Panc1 (cell line): ENCODE data around the gene KAZN. TPM values are rescaled to one million over a fixed set of nuclear protein-coding genes. Genes with fewer than 3 reads are reported as not detected.

ENCODE experiments used
- ATAC-seq: fragments of 200-7000 bp; cut with Tn5 transposase; 2 replicates; pipeline ENCODE4 v1.9.1; 2020; ENCODE audit warnings: mild to moderate bottlenecking, moderate library complexity
- BruUV-seq: library from RNA; stranded (reverse); fragments of 400-500 nt; replicated peaks from 2 replicates; lab custom pipeline; 2021; lab: Mats Ljungman, UMichigan
- CTCF ChIA-PET: fragments of 300-600 bp; sonication (Branson Sonifier 250); formaldehyde crosslinking; loops from one replicate; lab custom pipeline; 2022; ENCODE audit warnings: antibody characterized with exemption; lab: Charles Lee
- POLR2A ChIA-PET: fragments of 300-600 bp; sonication (Branson Sonifier 250); formaldehyde crosslinking; loops from one replicate; lab custom pipeline; 2022; ENCODE audit warnings: antibody characterized with exemption; lab: Charles Lee
- DNase-seq: peaks from one replicate; pipeline ENCODE4 v3.0.0-alpha.2; 2010; ENCODE audit warnings: low read depth, low spot score
- H3K27ac ChIP-seq: 2 replicates; pipeline ENCODE4 v1.5.1; 2011; ENCODE audit warnings: mild to moderate bottlenecking, low read length, inconsistent platforms
- H3K27me3 ChIP-seq: fragments of 200-500 bp; sonication (Bioruptor generic); 2 replicates; pipeline ENCODE4 v1.6.0; 2014; ENCODE audit warnings: low read length, inconsistent platforms; ENCODE audit not compliant: control insufficient read depth, insufficient read depth
- H3K36me3 ChIP-seq: fragments of 200-500 bp; sonication (Bioruptor generic); 2 replicates; pipeline ENCODE4 v1.5.1; 2014; ENCODE audit warnings: inconsistent platforms, mild to moderate bottlenecking, low read length, moderate library complexity; ENCODE audit not compliant: control insufficient read depth, insufficient read depth
- H3K4me1 ChIP-seq: 2 replicates; pipeline ENCODE4 v1.5.1; 2011; ENCODE audit warnings: inconsistent platforms, mild to moderate bottlenecking, low read length, moderate library complexity; ENCODE audit not compliant: control insufficient read depth, insufficient read depth
- H3K4me3 ChIP-seq, 2 experiments: 2 replicates each; pipeline ENCODE4 v1.5.1; 2011 to 2012; ENCODE audit warnings: low read depth in 2 of 2, low read length in 2 of 2, mild to moderate bottlenecking in 2 of 2, inconsistent platforms in 1 of 2, moderate library complexity in 1 of 2
- H3K9me3 ChIP-seq: fragments of 200-500 bp; sonication (Bioruptor generic); 2 replicates; pipeline ENCODE4 v1.5.1; 2014; ENCODE audit warnings: low read depth, mild to moderate bottlenecking, inconsistent platforms, low read length, moderate library complexity; ENCODE audit not compliant: control insufficient read depth, insufficient read depth
- POLR2AphosphoS5 ChIP-seq: IDR thresholded peaks from 2 replicates; pipeline ENCODE4 v1.6.1; 2012; ENCODE audit warnings: mild to moderate bottlenecking, low read depth, low read length, moderate library complexity
- SIN3A ChIP-seq: IDR thresholded peaks from 2 replicates; pipeline ENCODE4 v1.6.1; 2012; ENCODE audit warnings: low read depth, mild to moderate bottlenecking, low read length, moderate library complexity, borderline replicate concordance; ENCODE audit not compliant: insufficient read depth
- TCF7L2 ChIP-seq: IDR thresholded peaks from 2 replicates; pipeline ENCODE4 v1.6.1; 2011; ENCODE audit warnings: mild to moderate bottlenecking, low read depth, low read length, inconsistent platforms
- in situ Hi-C: cut with HindIII; loops from 2 replicates; pipeline ENCODE4 v1.10.0; 2016; ENCODE audit warnings: low sequenced_read_pairs, low pct_unique_long_range_greater_than_20kb
- intact Hi-C: fragments of 100-400 bp; cut with micrococcal nuclease; formaldehyde crosslinking; loops from one replicate; pipeline ENCODE4 v1.10.0; 2022; ENCODE audit not compliant: unreplicated experiment
- total RNA-seq: library from RNA; stranded (reverse); gene quantifications from one replicate; pipeline ENCODE4 v1.2.1, GENCODE V29; 2021; ENCODE audit not compliant: unreplicated experiment
- TF ChIP-seq, protein P1 (sequence below): fragments of 450-650 bp; IDR thresholded peaks from 2 replicates; pipeline ENCODE4 v1.5.1; 2017; ENCODE audit warnings: mild to moderate bottlenecking
- TF ChIP-seq, protein P2 (sequence below), 2 experiments: IDR thresholded peaks; 2 replicates each; pipeline ENCODE4 v1.6.1; 2011 to 2012; ENCODE audit warnings: low read depth in 2 of 2, control low read depth in 1 of 2, low read length in 1 of 2, mild to moderate bottlenecking in 1 of 2, moderate library complexity in 1 of 2; ENCODE audit not compliant: insufficient read depth in 1 of 2

The KAZN gene
- total RNA-seq, 1 experiment from 2014 or later = 6.6 TPM

DNA sequence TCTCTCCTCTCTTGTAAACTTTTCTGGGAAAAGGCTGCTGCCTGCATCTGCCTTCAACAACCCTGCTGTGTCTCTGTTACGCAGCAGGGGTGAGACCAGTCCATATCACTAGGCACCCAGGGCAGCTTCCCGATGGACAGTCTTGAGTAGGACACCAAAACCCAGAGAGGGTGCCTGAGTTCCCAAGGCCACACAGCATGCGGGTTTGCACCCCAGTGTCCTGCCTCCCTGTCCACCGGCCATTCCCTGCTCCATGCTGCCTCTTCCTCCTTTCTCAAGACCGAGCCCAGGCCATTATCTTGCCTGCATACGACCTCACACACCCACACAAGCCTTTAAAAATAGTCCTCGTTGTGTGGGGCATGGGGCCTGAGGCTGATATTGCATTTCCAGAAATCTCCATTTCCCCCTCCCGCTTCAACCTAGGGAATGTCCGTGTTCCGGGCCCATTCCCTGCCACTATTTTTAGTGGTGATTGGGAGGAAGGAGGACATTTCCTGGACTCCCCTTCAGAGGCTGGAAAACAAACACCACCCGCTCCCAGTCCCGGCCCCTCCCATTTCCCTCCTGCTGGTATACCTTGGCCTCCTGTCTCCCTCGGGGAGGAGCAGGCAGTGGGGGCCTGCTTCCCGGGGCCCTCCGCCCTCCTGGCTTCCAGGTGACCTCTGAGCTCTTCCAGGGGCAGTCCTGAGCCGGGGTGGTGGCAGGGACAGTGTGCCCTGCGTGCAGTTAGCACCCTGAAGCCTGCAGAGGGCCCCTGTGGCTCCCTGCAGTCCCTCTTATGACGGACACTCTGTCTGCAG is 422.7 kb downstream of the KAZN start:
- Histone ChIP-seq H3K9me3 (no peaks in the 10 kb centered on the region), H3K27me3 (no peaks in the 10 kb centered on the region), H3K36me3 (no peaks in the 10 kb centered on the region), H3K4me3 (no peak overlapping the region), H3K27ac (no peak overlapping the region), H3K4me1 (no peaks in the 10 kb centered on the region)
- in situ Hi-C loops (no loop called here), intact Hi-C loops (no loop called here)
- CTCF ChIA-PET = no interaction called here
- no TSS peak for BruUV-seq
- TF ChIP-seq, protein P1, sequence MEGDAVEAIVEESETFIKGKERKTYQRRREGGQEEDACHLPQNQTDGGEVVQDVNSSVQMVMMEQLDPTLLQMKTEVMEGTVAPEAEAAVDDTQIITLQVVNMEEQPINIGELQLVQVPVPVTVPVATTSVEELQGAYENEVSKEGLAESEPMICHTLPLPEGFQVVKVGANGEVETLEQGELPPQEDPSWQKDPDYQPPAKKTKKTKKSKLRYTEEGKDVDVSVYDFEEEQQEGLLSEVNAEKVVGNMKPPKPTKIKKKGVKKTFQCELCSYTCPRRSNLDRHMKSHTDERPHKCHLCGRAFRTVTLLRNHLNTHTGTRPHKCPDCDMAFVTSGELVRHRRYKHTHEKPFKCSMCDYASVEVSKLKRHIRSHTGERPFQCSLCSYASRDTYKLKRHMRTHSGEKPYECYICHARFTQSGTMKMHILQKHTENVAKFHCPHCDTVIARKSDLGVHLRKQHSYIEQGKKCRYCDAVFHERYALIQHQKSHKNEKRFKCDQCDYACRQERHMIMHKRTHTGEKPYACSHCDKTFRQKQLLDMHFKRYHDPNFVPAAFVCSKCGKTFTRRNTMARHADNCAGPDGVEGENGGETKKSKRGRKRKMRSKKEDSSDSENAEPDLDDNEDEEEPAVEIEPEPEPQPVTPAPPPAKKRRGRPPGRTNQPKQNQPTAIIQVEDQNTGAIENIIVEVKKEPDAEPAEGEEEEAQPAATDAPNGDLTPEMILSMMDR = no peak
- TF ChIP-seq TCF7L2 (no peak), SIN3A (no peak)
- TF ChIP-seq, protein P2, sequence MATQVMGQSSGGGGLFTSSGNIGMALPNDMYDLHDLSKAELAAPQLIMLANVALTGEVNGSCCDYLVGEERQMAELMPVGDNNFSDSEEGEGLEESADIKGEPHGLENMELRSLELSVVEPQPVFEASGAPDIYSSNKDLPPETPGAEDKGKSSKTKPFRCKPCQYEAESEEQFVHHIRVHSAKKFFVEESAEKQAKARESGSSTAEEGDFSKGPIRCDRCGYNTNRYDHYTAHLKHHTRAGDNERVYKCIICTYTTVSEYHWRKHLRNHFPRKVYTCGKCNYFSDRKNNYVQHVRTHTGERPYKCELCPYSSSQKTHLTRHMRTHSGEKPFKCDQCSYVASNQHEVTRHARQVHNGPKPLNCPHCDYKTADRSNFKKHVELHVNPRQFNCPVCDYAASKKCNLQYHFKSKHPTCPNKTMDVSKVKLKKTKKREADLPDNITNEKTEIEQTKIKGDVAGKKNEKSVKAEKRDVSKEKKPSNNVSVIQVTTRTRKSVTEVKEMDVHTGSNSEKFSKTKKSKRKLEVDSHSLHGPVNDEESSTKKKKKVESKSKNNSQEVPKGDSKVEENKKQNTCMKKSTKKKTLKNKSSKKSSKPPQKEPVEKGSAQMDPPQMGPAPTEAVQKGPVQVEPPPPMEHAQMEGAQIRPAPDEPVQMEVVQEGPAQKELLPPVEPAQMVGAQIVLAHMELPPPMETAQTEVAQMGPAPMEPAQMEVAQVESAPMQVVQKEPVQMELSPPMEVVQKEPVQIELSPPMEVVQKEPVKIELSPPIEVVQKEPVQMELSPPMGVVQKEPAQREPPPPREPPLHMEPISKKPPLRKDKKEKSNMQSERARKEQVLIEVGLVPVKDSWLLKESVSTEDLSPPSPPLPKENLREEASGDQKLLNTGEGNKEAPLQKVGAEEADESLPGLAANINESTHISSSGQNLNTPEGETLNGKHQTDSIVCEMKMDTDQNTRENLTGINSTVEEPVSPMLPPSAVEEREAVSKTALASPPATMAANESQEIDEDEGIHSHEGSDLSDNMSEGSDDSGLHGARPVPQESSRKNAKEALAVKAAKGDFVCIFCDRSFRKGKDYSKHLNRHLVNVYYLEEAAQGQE (IDR thresholded peaks at IDR 0.05; ENCODE audit: insufficient read depth in 1 of 2, low read depth in 2 of 2, low read length in 1 of 2) = no peak
- POLR2A ChIA-PET = no interaction called here
- no peak for DNase-seq
- ATAC-seq = no peak

DNA sequence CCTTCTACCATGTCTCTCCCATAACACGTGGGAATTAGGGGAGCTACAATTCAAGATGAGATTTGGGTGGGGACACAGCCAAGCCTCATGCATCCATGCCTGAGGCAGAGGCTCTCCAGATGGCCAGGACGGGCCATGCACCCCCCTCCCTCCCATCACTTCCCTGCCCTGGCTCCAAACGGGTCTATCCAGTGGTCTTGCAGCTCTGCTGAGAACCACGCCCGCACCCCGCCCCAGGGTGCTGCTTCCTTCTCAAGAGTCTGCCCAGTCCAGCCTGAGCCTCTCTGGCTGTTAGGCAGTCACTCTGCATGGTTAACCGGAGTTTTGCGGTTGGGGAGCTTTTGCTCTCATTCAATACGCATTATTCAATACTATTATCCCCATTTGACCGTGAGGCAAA is 423.6 kb downstream of the KAZN start:
- in situ Hi-C loops (no loop called here), intact Hi-C loops (no loop called here)
- ATAC-seq (no peak), DNase-seq (no peak)
- no peaks in the 10 kb centered on the region for H3K27me3 ChIP-seq
- CTCF ChIA-PET = interaction anchor here (0.6 kb wide), 1 partner anchor 39 kb away, joined by 3 read pairs; no protein-coding TSS in a partner anchor
- POLR2A ChIA-PET = no interaction called here
- no TSS peak for BruUV-seq
- H3K9me3 ChIP-seq = no peaks in the 10 kb centered on the region
- no peaks in the 10 kb centered on the region for H3K4me1 ChIP-seq
- H3K4me3 ChIP-seq = no peak overlapping the region
- no peaks in the 10 kb centered on the region for H3K36me3 ChIP-seq
- TF ChIP-seq POLR2AphosphoS5 (no peak), TCF7L2 (no peak), SIN3A (no peak)
- TF ChIP-seq, protein P2 (IDR thresholded peaks at IDR 0.05; ENCODE audit: insufficient read depth in 1 of 2, low read depth in 2 of 2, low read length in 1 of 2) = no peak
- TF ChIP-seq, protein P1 = no peak
- H3K27ac ChIP-seq = no peak overlapping the region
